Nephron (organoid): Measurements from ENCODE around the gene SRC.

Source experiments
- H3K27ac Mint-ChIP-seq, 3 experiments: 2 replicates each; pipeline ENCODE4 v1.8.0; 2020; ENCODE audit warnings: mixed read lengths in 3 of 3, mild to moderate bottlenecking in 2 of 3, moderate library complexity in 1 of 3
- H3K27me3 Mint-ChIP-seq: 2 replicates; pipeline ENCODE4 v1.8.0; 2021; ENCODE audit warnings: low read depth, mild to moderate bottlenecking, moderate library complexity, mixed read lengths
- H3K36me3 Mint-ChIP-seq: 2 replicates; pipeline ENCODE4 v1.8.0; 2020; ENCODE audit warnings: low read depth, mixed read lengths
- H3K4me1 Mint-ChIP-seq: 2 replicates; pipeline ENCODE4 v1.8.0; 2020; ENCODE audit warnings: mixed read lengths
- H3K4me3 Mint-ChIP-seq, 3 experiments: 2 replicates each; pipeline ENCODE4 v1.8.0; 2020; ENCODE audit warnings: mild to moderate bottlenecking in 3 of 3, mixed read lengths in 3 of 3, moderate library complexity in 2 of 3
- H3K9me3 Mint-ChIP-seq: 2 replicates; pipeline ENCODE4 v1.8.0; 2020; ENCODE audit warnings: mixed read lengths
- CTCF ChIP-seq, 3 experiments: fragments of 200-600 bp; sonication (generic); IDR thresholded peaks; one replicate each; pipeline ENCODE4 v1.5.0; 2021; ENCODE audit warnings: antibody characterized with exemption in 3 of 3; ENCODE audit not compliant: unreplicated experiment in 3 of 3

The SRC gene

DNA sequence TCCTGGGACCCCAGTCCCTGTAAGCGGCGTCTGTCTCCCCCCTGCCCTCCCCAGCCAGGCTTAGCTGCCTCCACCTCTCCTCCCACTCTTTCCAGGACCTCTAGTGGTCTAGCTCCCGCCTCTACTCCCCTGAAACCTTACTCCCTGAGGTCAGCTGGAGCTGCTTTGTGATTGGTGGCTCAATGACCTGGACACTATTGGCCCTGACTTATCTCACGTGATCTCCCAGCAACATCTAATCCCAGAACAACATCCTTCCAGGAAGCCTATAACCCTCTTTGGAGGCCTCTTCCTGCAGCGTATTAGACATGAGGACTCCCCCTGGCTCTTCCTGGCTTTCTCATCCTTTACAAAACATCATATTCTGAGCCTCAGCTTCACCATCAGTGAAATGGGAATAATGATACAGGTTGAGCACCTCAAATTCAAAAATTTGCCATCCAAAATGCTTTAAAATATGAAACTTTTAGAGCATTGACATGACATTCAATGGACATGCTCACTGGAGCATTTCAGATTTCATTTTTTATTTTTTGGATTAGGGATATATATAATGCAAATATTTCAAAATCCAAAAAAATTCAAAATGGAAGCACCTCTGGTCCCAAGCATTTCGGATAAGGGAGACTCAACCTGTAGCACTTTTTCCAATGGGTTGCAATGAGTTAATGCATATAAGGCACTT lies 16.3 kb upstream of the SRC start:
- no peak overlapping the region for H3K4me3 Mint-ChIP-seq
- H3K27me3 Mint-ChIP-seq: peaks cover 3% of the 10 kb centered on the region
- peaks cover 33% of the 10 kb centered on the region for H3K4me1 Mint-ChIP-seq
- TF ChIP-seq CTCF (IDR thresholded peaks at IDR 0.05; ENCODE audit: unreplicated experiment in 3 of 3): no peak
- peak overlapping the region in 1 of 3 experiments; percentile 21 for H3K27ac Mint-ChIP-seq
- H3K36me3 Mint-ChIP-seq: no peaks in the 10 kb centered on the region
- H3K9me3 Mint-ChIP-seq: no peaks in the 10 kb centered on the region

- no peaks in the 10 kb centered on the region for H3K9me3 Mint-ChIP-seq
- TF ChIP-seq CTCF (IDR thresholded peaks at IDR 0.05; ENCODE audit: unreplicated experiment in 3 of 3): no peak
- H3K4me1 Mint-ChIP-seq: peaks cover 33% of the 10 kb centered on the region
- H3K36me3 Mint-ChIP-seq: no peaks in the 10 kb centered on the region
- H3K27me3 Mint-ChIP-seq: peaks cover 3% of the 10 kb centered on the region
- no peak overlapping the region for H3K4me3 Mint-ChIP-seq
- H3K27ac Mint-ChIP-seq: no peak overlapping the region
Measured at GRCh38 chr20:37330316-37330715, 15.6 kb upstream of the SRC start.

GRCh38 chr20:37331060-37331857 lies 14.7 kb upstream of the SRC start:
- H3K4me1 Mint-ChIP-seq: peaks cover 42% of the 10 kb centered on the region
- H3K4me3 Mint-ChIP-seq: no peak overlapping the region
- no peak for TF ChIP-seq CTCF (IDR thresholded peaks at IDR 0.05; ENCODE audit: unreplicated experiment in 3 of 3)
- H3K27me3 Mint-ChIP-seq: peaks cover 3% of the 10 kb centered on the region
- H3K27ac Mint-ChIP-seq: peak overlapping the region in 1 of 3 experiments; percentile 30
- H3K36me3 Mint-ChIP-seq: no peaks in the 10 kb centered on the region
- no peaks in the 10 kb centered on the region for H3K9me3 Mint-ChIP-seq

- Mint-ChIP-seq H3K36me3 (no peaks in the 10 kb centered on the region), H3K9me3 (no peaks in the 10 kb centered on the region), H3K27me3 (peaks cover 3% of the 10 kb centered on the region), H3K4me1 (peaks cover 38% of the 10 kb centered on the region), H3K4me3 (no peak overlapping the region), H3K27ac (no peak overlapping the region)
- no peak for TF ChIP-seq CTCF (IDR thresholded peaks at IDR 0.05; ENCODE audit: unreplicated experiment in 3 of 3)
Measured at GRCh38 chr20:37333130-37333847, 12.7 kb upstream of the SRC start.

DNA sequence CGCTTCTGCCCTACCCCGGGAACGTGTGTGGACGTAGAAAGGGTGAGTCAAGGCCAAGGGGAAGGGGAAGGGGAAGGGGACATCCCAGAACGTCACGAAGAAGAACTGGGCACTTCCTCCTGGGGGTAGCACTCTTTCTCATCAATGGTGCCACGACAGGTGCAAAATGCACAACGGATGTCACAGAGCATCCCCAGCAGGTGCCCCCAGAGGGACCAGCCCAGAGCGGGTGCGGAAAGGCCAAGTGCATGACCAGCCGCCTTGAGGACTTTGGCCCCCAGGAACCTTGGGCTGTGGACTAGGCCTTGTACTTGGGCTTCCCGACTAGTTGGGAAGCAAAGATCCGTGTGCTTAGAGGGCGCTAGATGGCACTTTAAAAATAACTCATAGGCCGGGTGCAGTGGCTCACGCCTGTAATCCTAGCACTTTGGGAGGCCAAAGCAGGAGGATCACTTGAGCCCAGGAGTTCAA lies 12.1 kb upstream of the SRC start:
- Mint-ChIP-seq H3K36me3 (no peaks in the 10 kb centered on the region), H3K27me3 (peaks cover 3% of the 10 kb centered on the region), H3K27ac (no peak overlapping the region), H3K9me3 (no peaks in the 10 kb centered on the region), H3K4me1 (peaks cover 38% of the 10 kb centered on the region), H3K4me3 (no peak overlapping the region)
- TF ChIP-seq CTCF (IDR thresholded peaks at IDR 0.05; ENCODE audit: unreplicated experiment in 3 of 3): no peak
